Neural progenitor cell (in vitro differentiated cells): ENCODE measurements around the gene KLHL3.

Experiments used
- EZH2 ChIP-seq: fragments of 200-600 bp; sonication (generic); IDR thresholded peaks from 2 replicates; pipeline ENCODE4 v1.6.1; 2017; ENCODE audit warnings: antibody characterized with exemption, mild to moderate bottlenecking, moderate library complexity
- TF ChIP-seq, protein P1 (sequence below): fragments of 200-600 bp; sonication (generic); IDR thresholded peaks from 2 replicates; pipeline ENCODE4 v1.5.1; 2017; ENCODE audit warnings: antibody characterized with exemption, mild to moderate bottlenecking

- TF ChIP-seq, protein P1, sequence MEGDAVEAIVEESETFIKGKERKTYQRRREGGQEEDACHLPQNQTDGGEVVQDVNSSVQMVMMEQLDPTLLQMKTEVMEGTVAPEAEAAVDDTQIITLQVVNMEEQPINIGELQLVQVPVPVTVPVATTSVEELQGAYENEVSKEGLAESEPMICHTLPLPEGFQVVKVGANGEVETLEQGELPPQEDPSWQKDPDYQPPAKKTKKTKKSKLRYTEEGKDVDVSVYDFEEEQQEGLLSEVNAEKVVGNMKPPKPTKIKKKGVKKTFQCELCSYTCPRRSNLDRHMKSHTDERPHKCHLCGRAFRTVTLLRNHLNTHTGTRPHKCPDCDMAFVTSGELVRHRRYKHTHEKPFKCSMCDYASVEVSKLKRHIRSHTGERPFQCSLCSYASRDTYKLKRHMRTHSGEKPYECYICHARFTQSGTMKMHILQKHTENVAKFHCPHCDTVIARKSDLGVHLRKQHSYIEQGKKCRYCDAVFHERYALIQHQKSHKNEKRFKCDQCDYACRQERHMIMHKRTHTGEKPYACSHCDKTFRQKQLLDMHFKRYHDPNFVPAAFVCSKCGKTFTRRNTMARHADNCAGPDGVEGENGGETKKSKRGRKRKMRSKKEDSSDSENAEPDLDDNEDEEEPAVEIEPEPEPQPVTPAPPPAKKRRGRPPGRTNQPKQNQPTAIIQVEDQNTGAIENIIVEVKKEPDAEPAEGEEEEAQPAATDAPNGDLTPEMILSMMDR = no peak
- TF ChIP-seq EZH2 = no peak
Measured at GRCh38 chr5:137659209-137659608, 76.7 kb downstream of the KLHL3 start.
